ENCODE measurements around the gene ERCC6L.

- TF ChIP-seq CTCF (IDR thresholded peaks at IDR 0.05) = no peak
- no peak for TF ChIP-seq POLR2A (IDR thresholded peaks at IDR 0.05)
These were observed 57.4 kb downstream of the ERCC6L start, which contains the start of gene PIN4 for GRCh38 chrX:72181178-72182125.

Measured in lower leg skin (tissue), 3 donors.